Ascending aorta (tissue), 2 donors: ENCODE data around the gene LFNG. TPM values are rescaled to one million over a fixed set of nuclear protein-coding genes. Genes with fewer than 3 reads are reported as not detected.

Source experiments
- DNase-seq, 2 donors: peaks; one replicate each; pipeline ENCODE4 v3.0.0-alpha.2; 2019; ENCODE audit warnings: low spot score in 2 of 2
- H3K27ac ChIP-seq, 2 donors: fragments of 200-600 bp; sonication (generic); one replicate each; pipeline ENCODE4 v1.5.1; 2016 to 2017; ENCODE audit warnings: mild to moderate bottlenecking in 1 of 2
- H3K27me3 ChIP-seq: fragments of 200-600 bp; sonication (generic); one replicate; pipeline ENCODE4 v1.5.1; 2017
- H3K36me3 ChIP-seq, 2 donors: fragments of 200-600 bp; sonication (generic); one replicate each; pipeline ENCODE4 v1.5.1; 2016
- H3K4me1 ChIP-seq, 2 donors: fragments of 200-600 bp; sonication (generic); one replicate each; pipeline ENCODE4 v1.5.1; 2016 to 2017; ENCODE audit warnings: mild to moderate bottlenecking in 1 of 2
- H3K4me3 ChIP-seq, 2 donors: fragments of 200-600 bp; sonication (generic); one replicate each; pipeline ENCODE4 v1.5.1; 2016 to 2017; ENCODE audit warnings: mild to moderate bottlenecking in 1 of 2
- H3K9me3 ChIP-seq, 2 donors: fragments of 200-600 bp; sonication (generic); one replicate each; pipeline ENCODE4 v1.5.1; 2016
- CTCF ChIP-seq, 3 experiments: fragments of 200-600 bp in 2 of 3; fragments of 450-650 bp in 1 of 3; sonication (generic) in 2 of 3; IDR thresholded peaks; one replicate each; pipeline ENCODE4 v1.5.1; 2016 to 2019; ENCODE audit warnings: antibody characterized with exemption in 3 of 3, mild to moderate bottlenecking in 1 of 3, moderate library complexity in 1 of 3
- intact Hi-C: fragments of 100-400 bp; cut with DNase I; formaldehyde crosslinking; loops from one replicate; pipeline ENCODE4 v1.15.1; 2023
- total RNA-seq: library from RNA; depleted of rRNA; stranded (reverse); fragments of >200 nt; gene quantifications from one replicate; pipeline ENCODE4 v1.1.0, GENCODE V29; 2016

LFNG gene
- total RNA-seq, 1 donor from 2014 or later = 102 TPM

GRCh38 chr7:2480070-2480408, 39.5 kb upstream of the LFNG start:
- no peak for DNase-seq
- Histone ChIP-seq H3K9me3 (peaks cover 0 to 7% of the 10 kb centered on the region in 2 donors), H3K36me3 (no peaks in the 10 kb centered on the region), H3K4me1 (peaks cover 6 to 15% of the 10 kb centered on the region in 2 donors), H3K4me3 (no peak overlapping the region), H3K27ac (no peak overlapping the region), H3K27me3 (peaks cover 6% of the 10 kb centered on the region)
- intact Hi-C loops = loop anchor here (10.0 kb wide), 1 partner anchor 165 kb away; no protein-coding TSS in a partner anchor
- no peak for TF ChIP-seq CTCF (IDR thresholded peaks at IDR 0.05)

DNA sequence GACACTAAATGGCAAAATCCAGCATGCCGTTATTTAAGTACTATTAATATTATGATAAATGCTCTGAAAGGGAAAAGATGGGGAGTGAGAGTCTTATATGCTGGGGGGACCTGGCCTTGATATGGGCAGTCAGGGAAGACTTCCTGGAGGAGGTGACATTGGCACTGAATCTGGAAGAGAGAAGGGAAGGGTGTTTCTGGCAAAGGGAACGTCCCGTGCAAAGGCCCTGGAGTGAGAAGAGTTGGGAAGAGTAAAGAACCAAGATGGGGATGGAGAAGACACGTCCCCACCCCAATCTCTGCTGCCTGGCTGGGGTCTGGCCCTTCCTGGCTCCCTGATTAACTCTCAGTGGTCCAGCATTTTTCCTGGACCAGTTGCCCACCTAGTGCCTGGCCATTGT, 38.4 kb upstream of the LFNG start:
- Histone ChIP-seq H3K27ac (no peak overlapping the region), H3K9me3 (peaks cover 0 to 7% of the 10 kb centered on the region in 2 donors), H3K4me1 (peaks cover 6 to 15% of the 10 kb centered on the region in 2 donors), H3K4me3 (no peak overlapping the region), H3K36me3 (no peaks in the 10 kb centered on the region), H3K27me3 (peaks cover 6% of the 10 kb centered on the region)
- no peak for TF ChIP-seq CTCF (IDR thresholded peaks at IDR 0.05)
- intact Hi-C loops = loop anchor here (10.0 kb wide), 1 partner anchor 164 kb away; no protein-coding TSS in a partner anchor
- DNase-seq = no peak

- peaks cover 0 to 7% of the 10 kb centered on the region in 2 donors for H3K9me3 ChIP-seq
- peaks cover 12 to 20% of the 10 kb centered on the region in 2 donors for H3K4me1 ChIP-seq
- no peaks in the 10 kb centered on the region for H3K27me3 ChIP-seq
- TF ChIP-seq CTCF (IDR thresholded peaks at IDR 0.05) = no peak
- H3K4me3 ChIP-seq = no peak overlapping the region
- DNase-seq = no peak
- no peaks in the 10 kb centered on the region for H3K36me3 ChIP-seq
- no peak overlapping the region for H3K27ac ChIP-seq
- intact Hi-C loops = loop anchor here (10.0 kb wide), 1 partner anchor 162 kb away; no protein-coding TSS in a partner anchor
These were observed 36.7 kb upstream of the LFNG start for GRCh38 chr7:2482725-2483451.

GRCh38 chr7:2483494-2483893, 36.1 kb upstream of the LFNG start:
- intact Hi-C loops = loop anchor here (10.0 kb wide), 1 partner anchor 161 kb away; no protein-coding TSS in a partner anchor
- H3K4me3 ChIP-seq = no peak overlapping the region
- peaks cover 11 to 20% of the 10 kb centered on the region in 2 donors for H3K4me1 ChIP-seq
- no peak for TF ChIP-seq CTCF (IDR thresholded peaks at IDR 0.05)
- DNase-seq = no peak
- no peaks in the 10 kb centered on the region for H3K36me3 ChIP-seq
- no peaks in the 10 kb centered on the region for H3K27me3 ChIP-seq
- H3K27ac ChIP-seq = no peak overlapping the region
- H3K9me3 ChIP-seq = peaks cover 0 to 7% of the 10 kb centered on the region in 2 donors

DNA sequence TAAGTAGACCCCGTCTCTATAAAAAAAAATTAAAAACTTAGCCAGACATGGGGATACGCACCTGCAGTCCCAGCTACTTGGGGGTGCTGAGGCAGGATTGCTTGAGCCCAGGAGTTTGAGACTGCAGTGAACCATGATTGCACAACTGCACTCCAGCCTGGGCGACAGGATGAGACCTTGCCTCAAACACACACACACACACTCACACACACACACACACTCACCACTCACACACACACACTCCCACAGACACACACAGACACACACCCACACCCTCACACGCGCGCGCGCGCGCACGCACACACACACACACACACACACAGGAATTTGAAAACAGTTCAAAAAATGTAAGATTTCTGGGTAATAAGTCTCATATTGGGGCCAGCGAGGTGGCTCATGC, 34.7 kb upstream of the LFNG start:
- no peak for DNase-seq
- H3K4me1 ChIP-seq = peaks cover 15 to 25% of the 10 kb centered on the region in 2 donors
- no peak overlapping the region for H3K27ac ChIP-seq
- no peak overlapping the region for H3K4me3 ChIP-seq
- H3K9me3 ChIP-seq = peaks cover 0 to 7% of the 10 kb centered on the region in 2 donors
- TF ChIP-seq CTCF (IDR thresholded peaks at IDR 0.05) = no peak
- no peaks in the 10 kb centered on the region for H3K36me3 ChIP-seq
- H3K27me3 ChIP-seq = no peaks in the 10 kb centered on the region
- intact Hi-C loops = loop anchor here (5.0 to 10.0 kb wide), 2 partner anchors 72 to 160 kb away; partner anchors contain the start of genes BRAT1 and IQCE
